Mesothelial cell of epicardium (in vitro differentiated cells): ENCODE data around the gene KIAA2012. TPM values are rescaled to one million over a fixed set of nuclear protein-coding genes. Genes with fewer than 3 reads are reported as not detected.

ENCODE experiments used
- DNase-seq, 2 experiments: peaks; one replicate each; pipeline ENCODE4 v3.0.0; 2021; ENCODE audit warnings: low spot score in 2 of 2; ENCODE audit not compliant: unreplicated experiment in 2 of 2
- H3K27ac Mint-ChIP-seq: 2 replicates; pipeline ENCODE4 v1.8.0; 2021; ENCODE audit warnings: mixed read lengths
- H3K27me3 Mint-ChIP-seq: 2 replicates; pipeline ENCODE4 v1.8.0; 2021; ENCODE audit warnings: low read depth, mixed read lengths
- H3K36me3 Mint-ChIP-seq: 2 replicates; pipeline ENCODE4 v1.8.0; 2021; ENCODE audit warnings: mixed read lengths
- H3K4me1 Mint-ChIP-seq: 2 replicates; pipeline ENCODE4 v1.8.0; 2021; ENCODE audit warnings: mixed read lengths
- H3K4me3 Mint-ChIP-seq: 2 replicates; pipeline ENCODE4 v1.8.0; 2021; ENCODE audit warnings: mild to moderate bottlenecking, moderate library complexity, mixed read lengths
- H3K9me3 Mint-ChIP-seq: 2 replicates; pipeline ENCODE4 v1.8.0; 2021; ENCODE audit warnings: mixed read lengths
- total RNA-seq: library from RNA; stranded (reverse); gene quantifications from 3 replicates; pipeline ENCODE4 v1.2.1, GENCODE V29; 2021
- TF ChIP-seq, protein P1 (sequence below): fragments of 200-600 bp; sonication (generic); IDR thresholded peaks from one replicate; pipeline ENCODE4 v1.5.0; 2021; ENCODE audit warnings: antibody characterized with exemption; ENCODE audit not compliant: unreplicated experiment

KIAA2012 gene
- total RNA-seq, 1 donor from 2014 or later = 0.45 TPM

DNA sequence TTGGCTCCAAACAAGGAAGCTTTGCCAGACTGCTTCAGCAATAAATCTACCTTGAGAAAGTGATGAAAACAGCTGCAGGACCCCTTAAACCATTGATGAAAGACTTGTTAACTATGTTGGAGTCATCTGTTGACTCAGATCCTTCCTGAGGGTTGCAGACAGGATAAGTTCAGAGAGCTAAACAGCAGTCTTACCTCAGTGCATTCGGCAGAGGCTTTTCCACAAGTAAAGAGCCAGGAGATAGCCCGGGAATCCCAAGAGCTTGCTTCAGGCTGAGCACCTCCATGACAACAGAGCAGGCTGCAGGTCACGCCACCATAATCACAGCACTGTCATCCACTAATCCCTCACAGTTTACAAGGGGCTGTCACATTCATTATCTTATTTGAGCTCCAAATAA, 23.7 kb downstream of the KIAA2012 start:
- DNase-seq = no peak
- TF ChIP-seq, protein P1, sequence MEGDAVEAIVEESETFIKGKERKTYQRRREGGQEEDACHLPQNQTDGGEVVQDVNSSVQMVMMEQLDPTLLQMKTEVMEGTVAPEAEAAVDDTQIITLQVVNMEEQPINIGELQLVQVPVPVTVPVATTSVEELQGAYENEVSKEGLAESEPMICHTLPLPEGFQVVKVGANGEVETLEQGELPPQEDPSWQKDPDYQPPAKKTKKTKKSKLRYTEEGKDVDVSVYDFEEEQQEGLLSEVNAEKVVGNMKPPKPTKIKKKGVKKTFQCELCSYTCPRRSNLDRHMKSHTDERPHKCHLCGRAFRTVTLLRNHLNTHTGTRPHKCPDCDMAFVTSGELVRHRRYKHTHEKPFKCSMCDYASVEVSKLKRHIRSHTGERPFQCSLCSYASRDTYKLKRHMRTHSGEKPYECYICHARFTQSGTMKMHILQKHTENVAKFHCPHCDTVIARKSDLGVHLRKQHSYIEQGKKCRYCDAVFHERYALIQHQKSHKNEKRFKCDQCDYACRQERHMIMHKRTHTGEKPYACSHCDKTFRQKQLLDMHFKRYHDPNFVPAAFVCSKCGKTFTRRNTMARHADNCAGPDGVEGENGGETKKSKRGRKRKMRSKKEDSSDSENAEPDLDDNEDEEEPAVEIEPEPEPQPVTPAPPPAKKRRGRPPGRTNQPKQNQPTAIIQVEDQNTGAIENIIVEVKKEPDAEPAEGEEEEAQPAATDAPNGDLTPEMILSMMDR = no peak
- Mint-ChIP-seq H3K9me3 (no peaks in the 10 kb centered on the region), H3K27me3 (no peaks in the 10 kb centered on the region), H3K4me1 (peaks cover 18% of the 10 kb centered on the region), H3K36me3 (no peaks in the 10 kb centered on the region), H3K27ac (no peak overlapping the region), H3K4me3 (no peak overlapping the region)

DNA sequence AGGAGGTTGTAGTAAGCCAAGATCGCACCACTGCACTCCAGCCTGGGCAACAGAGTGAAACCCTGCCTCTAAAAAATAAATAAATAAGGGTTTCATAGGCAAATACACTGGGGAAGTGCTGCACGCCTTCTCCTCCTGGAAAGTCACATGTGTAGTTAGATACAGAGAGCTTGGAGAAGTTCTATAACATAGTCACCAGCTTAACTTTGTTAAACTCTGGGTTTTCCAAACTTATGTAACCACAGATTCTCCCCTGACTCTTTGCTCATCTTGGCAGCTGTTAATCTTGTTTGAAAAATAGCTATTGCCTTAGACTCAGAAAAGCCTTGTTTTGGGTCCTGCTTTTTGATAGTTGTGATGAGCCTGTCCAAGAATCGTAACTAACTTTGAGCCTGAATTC, 25.2 kb downstream of the KIAA2012 start:
- no peak for DNase-seq
- Mint-ChIP-seq H3K27ac (no peak overlapping the region), H3K27me3 (no peaks in the 10 kb centered on the region), H3K9me3 (no peaks in the 10 kb centered on the region), H3K4me3 (no peak overlapping the region), H3K36me3 (no peaks in the 10 kb centered on the region), H3K4me1 (peaks cover 29% of the 10 kb centered on the region)
- TF ChIP-seq, protein P1 = no peak

DNA sequence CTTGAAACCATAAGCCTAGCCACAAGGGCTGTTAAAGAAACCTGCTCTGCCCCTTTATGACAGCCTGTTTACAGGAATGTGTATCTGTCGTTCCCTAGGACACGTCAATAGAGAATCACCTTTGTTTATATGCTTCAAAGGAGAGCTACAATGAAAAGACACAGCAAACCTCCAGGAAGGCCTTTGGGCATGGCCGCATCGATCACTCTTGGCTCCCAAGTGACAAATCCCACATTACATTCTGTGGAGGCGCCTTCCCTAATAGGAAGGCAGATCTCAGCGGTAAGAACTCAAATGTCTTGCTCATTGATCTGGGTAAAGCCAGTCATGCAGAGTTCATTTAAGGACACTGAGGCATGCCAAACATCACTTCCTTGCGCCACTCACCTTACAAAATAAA, 26.5 kb downstream of the KIAA2012 start:
- no peak for DNase-seq
- H3K4me1 Mint-ChIP-seq = peaks cover 29% of the 10 kb centered on the region
- no peaks in the 10 kb centered on the region for H3K36me3 Mint-ChIP-seq
- no peaks in the 10 kb centered on the region for H3K9me3 Mint-ChIP-seq
- no peak overlapping the region for H3K27ac Mint-ChIP-seq
- TF ChIP-seq, protein P1 = no peak
- no peak overlapping the region for H3K4me3 Mint-ChIP-seq
- H3K27me3 Mint-ChIP-seq = no peaks in the 10 kb centered on the region

DNA sequence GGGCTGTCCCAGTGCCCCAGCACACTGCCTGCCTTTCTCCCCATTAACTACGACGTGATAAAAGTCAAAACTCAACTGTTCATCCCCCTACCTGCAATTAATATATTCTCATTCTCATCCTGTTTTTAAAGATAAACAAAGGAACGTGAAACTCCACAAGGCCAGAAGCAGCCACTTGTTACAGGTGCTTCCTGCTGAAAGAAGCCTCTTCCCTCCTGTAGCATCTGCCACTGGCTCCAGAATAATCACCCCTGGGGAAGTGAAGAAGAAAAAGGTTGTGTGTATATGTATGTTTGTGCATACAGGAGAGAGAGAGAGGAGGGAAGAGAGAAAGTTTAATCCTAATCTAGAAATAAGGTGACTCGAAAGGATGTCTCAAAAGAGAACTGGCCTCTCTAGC, 27.1 kb downstream of the KIAA2012 start:
- Mint-ChIP-seq H3K36me3 (no peaks in the 10 kb centered on the region), H3K9me3 (no peaks in the 10 kb centered on the region), H3K27ac (peak overlapping the region; percentile 10), H3K4me3 (no peak overlapping the region), H3K27me3 (no peaks in the 10 kb centered on the region), H3K4me1 (peaks cover 29% of the 10 kb centered on the region)
- no peak for DNase-seq
- TF ChIP-seq, protein P1 = no peak

DNA sequence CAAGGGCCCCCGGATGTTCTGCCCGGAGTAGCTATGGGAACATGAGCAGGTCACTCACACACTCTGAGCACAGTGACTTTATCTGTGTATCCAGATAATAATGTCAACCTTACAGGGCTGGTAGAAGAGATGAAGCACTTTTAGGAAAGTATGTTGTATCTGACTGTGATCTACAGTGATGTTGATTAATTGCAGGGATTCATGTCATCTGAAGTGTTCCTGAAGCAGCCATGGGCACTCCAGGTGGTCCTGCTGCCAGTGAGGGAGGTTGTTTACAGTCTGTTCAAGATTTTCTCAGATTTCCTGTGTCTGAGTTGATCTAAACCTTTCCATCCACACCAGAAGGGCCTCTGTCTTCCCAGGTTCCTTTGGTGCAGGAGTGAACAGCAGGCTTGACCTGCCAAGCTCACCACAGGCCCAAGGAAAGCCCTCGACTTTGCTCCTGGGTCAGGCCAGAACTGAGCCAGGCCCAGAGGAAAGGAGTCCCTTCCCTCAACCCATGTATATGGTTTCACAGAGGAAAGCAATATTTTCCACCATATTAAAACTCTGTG, 28.0 kb downstream of the KIAA2012 start:
- TF ChIP-seq, protein P1 = no peak
- Mint-ChIP-seq H3K4me3 (no peak overlapping the region), H3K27ac (no peak overlapping the region), H3K27me3 (no peaks in the 10 kb centered on the region), H3K9me3 (no peaks in the 10 kb centered on the region), H3K36me3 (no peaks in the 10 kb centered on the region), H3K4me1 (peaks cover 29% of the 10 kb centered on the region)
- no peak for DNase-seq
